Measurements from ENCODE around the gene CDK5RAP2.

CDK5RAP2 gene

GRCh38 chr9:120372040-120372439 is 207.9 kb downstream of the CDK5RAP2 start:
- TF ChIP-seq CTCF (conservative IDR thresholded peaks at IDR 0.05): no peak
- TF ChIP-seq ZFX (IDR thresholded peaks at IDR 0.05): no peak
- H3K27ac ChIP-seq: no peak overlapping the region

GRCh38 chr9:120369608-120370220 is 210.3 kb downstream of the CDK5RAP2 start:
- H3K27ac ChIP-seq: no peak overlapping the region
- TF ChIP-seq ZFX (IDR thresholded peaks at IDR 0.05): no peak
- TF ChIP-seq CTCF (conservative IDR thresholded peaks at IDR 0.05): no peak

- TF ChIP-seq CTCF (conservative IDR thresholded peaks at IDR 0.05) (no peak), ZFX (IDR thresholded peaks at IDR 0.05) (no peak)
- H3K27ac ChIP-seq: no peak overlapping the region
Measured at GRCh38 chr9:120368799-120369198, 211.2 kb downstream of the CDK5RAP2 start.

- H3K27ac ChIP-seq: no peak overlapping the region
- TF ChIP-seq ZFX (IDR thresholded peaks at IDR 0.05): no peak
- TF ChIP-seq CTCF (conservative IDR thresholded peaks at IDR 0.05): no peak; the same call in 1 of the 2 replicates
Measured at GRCh38 chr9:120366644-120367019, 213.3 kb downstream of the CDK5RAP2 start.

GRCh38 chr9:120365386-120365785 is 214.6 kb downstream of the CDK5RAP2 start:
- TF ChIP-seq ZFX (IDR thresholded peaks at IDR 0.05) (no peak), CTCF (conservative IDR thresholded peaks at IDR 0.05) (no peak)
- H3K27ac ChIP-seq: no peak overlapping the region

- no peak overlapping the region for H3K27ac ChIP-seq
- TF ChIP-seq CTCF (conservative IDR thresholded peaks at IDR 0.05): no peak
- no peak for TF ChIP-seq ZFX (IDR thresholded peaks at IDR 0.05)
Measured at GRCh38 chr9:120363697-120364096, 216.3 kb downstream of the CDK5RAP2 start.

- TF ChIP-seq CTCF (conservative IDR thresholded peaks at IDR 0.05): no peak
- TF ChIP-seq ZFX (IDR thresholded peaks at IDR 0.05): no peak
- H3K27ac ChIP-seq: no peak overlapping the region
Measured at GRCh38 chr9:120362446-120362845, 217.5 kb downstream of the CDK5RAP2 start.

Data from C4-2B (cell line).